NCI-H526 treated with DMSO at 0.1 percent for 48 hours (cell line): ENCODE data around the gene TRAF2.

Experiments used
- DNase-seq: peaks from one replicate; lab custom pipeline; 2025; lab: John Stamatoyannopoulos, UW

Gene TRAF2

GRCh38 chr9:136962163-136962562 is 75.8 kb downstream of the TRAF2 start:
- no peak for DNase-seq

DNA sequence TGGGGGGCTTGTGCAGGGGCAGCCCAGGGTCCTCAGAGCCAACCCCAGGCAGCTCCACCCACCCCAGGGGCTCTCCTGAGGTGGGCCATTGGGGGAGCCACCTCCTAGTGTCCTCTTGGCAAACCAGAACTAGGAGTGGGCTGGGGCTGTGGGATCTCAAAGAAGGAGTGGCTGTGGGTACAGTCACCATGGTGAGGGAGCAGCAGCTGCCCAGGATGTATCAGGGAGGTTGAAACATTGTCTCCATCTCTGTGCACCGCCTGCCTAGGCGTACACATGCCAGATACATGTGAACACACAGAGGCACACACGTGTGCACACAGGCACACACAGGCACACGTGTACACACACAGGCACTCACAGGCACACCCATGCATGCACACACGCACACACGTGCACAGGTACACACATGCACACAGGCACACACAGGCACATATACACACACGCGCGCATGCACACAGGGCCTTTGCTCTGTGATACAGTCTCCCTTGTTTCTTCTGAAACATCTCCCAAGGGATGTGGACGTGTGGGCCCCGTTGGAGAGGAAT is 76.5 kb downstream of the TRAF2 start:
- no peak for DNase-seq

- no peak for DNase-seq
Observed at GRCh38 chr9:136963341-136963740, 77.0 kb downstream of the TRAF2 start.

GRCh38 chr9:136963751-136964150 is 77.4 kb downstream of the TRAF2 start:
- no peak for DNase-seq

GRCh38 chr9:136964171-136964689 is 77.9 kb downstream of the TRAF2 start:
- no peak for DNase-seq

DNA sequence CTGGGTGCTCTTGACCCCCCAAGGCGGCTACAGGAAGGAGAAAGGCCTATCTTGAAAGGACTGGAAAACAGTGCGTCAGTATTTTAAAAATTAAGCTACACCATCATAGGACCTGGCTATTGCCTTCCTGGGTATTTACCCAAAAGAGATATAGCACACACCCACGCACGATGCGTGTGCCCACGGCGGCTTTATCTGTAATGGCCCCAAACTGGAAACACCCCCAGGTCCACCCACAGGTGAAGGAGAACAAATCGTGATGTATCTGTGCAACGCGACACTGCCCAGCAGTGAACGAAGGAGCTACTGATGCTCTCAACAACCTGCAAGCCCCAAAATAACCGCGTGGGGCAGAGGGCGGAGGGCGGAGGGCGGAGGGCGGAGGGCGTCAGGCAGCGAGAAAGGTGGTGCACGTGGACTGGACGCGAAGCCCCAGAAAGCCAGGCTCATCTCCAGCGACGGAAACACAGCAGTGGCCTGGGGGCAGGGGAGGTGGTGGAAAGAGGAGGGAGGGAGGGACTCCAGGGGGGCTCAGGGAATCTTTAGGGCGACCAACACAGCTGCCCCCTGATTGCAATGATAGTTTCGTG is 78.6 kb downstream of the TRAF2 start:
- DNase-seq, result no peak

DNA sequence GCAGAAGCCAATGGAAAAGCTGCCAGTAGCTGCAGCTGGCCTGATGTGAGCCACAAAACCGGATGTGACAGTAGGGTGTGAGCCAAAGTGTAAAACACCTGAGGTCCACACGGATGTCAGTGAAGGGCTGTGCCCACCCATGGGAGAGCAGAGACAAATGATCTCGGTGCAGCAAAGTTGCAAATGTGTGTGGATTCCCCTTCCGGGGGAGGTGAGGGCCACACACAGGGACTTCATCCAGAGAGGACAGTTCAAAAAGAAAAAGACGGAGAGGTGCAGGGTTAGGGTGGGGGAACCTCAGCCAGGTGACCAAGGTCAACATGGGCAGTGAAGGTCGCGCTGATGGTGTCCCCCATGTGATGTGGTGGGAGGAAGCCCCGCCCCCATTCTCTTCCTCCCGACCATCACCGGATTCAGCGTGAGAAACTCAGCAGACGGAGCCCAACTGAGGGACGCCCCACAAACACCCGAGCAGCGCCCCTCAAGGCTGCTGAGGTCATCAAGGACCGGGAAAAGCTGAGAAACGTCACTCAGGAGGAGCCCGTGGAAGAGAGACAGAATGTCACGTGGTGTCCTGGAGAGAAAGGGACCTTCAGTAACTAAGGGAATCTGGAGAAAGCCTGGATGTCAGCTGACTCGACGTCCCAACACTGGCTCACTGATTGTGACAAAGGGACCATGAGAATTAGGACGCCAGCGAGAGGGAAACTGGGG is 79.6 kb downstream of the TRAF2 start:
- no peak for DNase-seq

- no peak for DNase-seq
Observed at GRCh38 chr9:136968333-136969127, 82.2 kb downstream of the TRAF2 start.

DNA sequence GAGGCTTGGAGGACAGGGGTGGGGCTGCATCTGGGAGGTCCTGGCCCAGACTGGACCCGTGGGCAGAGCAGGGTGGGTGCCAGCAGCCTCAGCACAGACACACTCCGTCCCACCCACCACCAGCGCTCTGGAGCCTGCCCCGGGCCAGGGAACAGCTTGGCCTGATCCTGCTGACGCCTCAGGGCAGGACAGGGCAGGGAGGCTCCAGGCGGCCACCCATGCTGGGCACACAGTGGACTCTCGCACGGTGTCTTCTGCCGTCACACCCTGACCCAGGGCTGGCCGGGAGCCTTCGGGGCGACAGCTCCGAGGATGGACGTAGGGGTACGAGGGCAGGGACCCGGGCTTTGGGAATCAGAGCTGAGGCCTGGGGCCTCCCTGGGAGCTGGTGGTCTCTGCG is 82.8 kb downstream of the TRAF2 start:
- no peak for DNase-seq

- DNase-seq, result no peak
Observed at GRCh38 chr9:136969774-136970173, 83.5 kb downstream of the TRAF2 start.

GRCh38 chr9:136970361-136970760 is 84.0 kb downstream of the TRAF2 start:
- no peak for DNase-seq

- DNase-seq, result no peak
Observed at GRCh38 chr9:136971746-136972145, 85.4 kb downstream of the TRAF2 start.

GRCh38 chr9:136972335-136972734 is 86.0 kb downstream of the TRAF2 start:
- DNase-seq, result no peak

GRCh38 chr9:136972743-136973142 is 86.4 kb downstream of the TRAF2 start:
- no peak for DNase-seq

DNA sequence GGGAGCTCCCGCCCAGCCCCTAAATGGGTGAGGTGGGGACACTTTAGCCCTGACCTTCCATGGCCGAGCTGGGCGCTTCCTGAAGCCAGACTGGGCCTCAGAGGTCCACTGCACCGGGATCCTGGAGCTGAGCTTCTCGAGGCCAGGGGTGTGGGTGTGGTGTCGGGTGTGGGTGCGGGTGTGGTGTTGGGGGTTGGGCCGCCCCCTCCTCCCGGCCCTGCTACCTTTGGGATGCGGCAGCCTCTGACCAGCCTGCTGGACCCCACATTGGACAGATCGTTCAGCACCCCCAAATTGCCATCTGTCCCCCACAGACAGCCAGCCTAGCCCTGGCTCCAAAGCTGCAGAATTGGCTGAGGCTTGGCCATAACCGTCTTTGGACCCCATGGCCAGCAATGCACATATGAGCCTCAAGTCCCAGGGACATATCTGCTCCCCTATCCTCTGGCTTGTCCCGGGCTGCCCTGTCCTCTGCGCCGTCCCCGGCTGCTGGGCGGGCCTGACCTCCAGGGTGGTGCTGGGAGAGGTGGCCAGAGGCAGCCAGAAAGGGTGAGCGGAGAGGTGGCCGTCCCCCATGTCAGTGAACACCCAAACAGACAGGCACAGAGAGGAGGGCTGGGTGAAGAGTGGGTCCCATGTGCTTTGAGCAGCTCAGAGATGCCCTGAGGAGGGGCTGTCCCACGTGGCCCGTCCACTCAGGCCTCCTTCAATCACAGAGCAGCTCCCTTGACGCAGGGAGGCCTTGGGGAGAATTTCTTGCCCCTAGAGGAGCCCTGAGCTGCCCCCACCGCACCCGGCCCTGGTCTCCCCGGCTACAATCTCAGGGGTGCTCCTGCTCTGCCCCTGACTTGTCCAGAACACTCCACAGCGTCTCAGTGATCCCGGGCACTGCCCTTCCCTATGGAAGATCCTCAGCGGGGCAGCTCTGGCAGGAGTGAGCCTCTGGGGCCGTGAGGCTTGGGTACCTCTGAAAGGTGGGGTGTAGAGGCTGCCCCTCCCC is 87.6 kb downstream of the TRAF2 start:
- no peak for DNase-seq

DNA sequence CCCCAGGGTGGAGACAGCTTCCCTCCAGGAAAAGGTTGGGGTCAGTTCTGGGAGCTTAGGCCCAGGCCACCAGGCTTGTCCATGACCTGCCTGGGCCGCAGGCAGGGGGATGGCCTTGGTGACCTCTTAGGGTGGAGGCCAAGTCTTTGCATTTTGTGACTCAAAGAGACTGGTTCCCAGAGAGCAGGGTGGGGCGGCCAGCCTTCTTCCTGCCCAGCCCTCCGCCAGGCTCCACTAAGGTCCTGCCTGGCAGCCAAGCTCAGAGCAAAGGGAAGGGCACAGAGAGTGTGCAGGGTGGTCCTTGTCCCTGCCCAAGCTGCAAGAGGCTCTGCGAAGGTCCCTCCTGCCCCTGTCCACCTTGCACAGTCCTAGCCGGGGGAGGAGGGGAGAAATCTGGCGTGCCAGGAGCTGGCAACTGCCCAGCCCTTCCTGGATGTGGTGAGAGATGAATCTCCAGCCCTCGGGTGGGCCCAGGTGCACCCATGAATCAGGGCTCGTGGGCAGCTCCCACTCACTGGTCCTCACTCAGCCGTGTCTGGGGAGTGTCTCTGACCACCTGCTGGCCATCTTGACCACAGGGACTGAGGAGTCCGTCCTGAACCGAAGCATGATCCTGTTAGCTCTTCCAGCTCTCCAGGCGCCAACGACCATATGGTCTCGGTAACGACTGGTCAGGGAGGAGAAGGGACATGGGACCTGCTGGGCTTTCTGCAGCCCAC is 88.7 kb downstream of the TRAF2 start:
- DNase-seq, result no peak

- DNase-seq, result no peak
Observed at GRCh38 chr9:136975644-136976043, 89.3 kb downstream of the TRAF2 start.
